Activated CD8-positive, alpha-beta T cell treated with anti-CD3 and anti-CD28 coated beads, Interleukin-2, amount 10 ng/mL, durations not matched to agents 7 days and 5 days (primary cell): ENCODE measurements around the gene GABPB1. TPM values are rescaled to one million over a fixed set of nuclear protein-coding genes. Genes with fewer than 3 reads are reported as not detected.

Source experiments
- ATAC-seq: fragments of 150-1000 bp; cut with Tn5 transposase; one replicate; pipeline ENCODE4 v1.10.0; 2021; ENCODE audit warnings: moderate library complexity
- CTCF ChIA-PET: fragments of 350-600 bp; sonication (Branson Sonifier 250); formaldehyde crosslinking; loops from one replicate; lab custom pipeline; 2021; ENCODE audit warnings: antibody characterized with exemption; lab: Charles Lee
- POLR2A ChIA-PET: fragments of 350-600 bp; sonication (Branson Sonifier 250); formaldehyde crosslinking; loops from one replicate; lab custom pipeline; 2021; ENCODE audit warnings: antibody characterized with exemption; lab: Charles Lee
- DNase-seq: peaks from one replicate; pipeline ENCODE4 v3.0.0-alpha.2; 2020
- H3K27ac Mint-ChIP-seq: one replicate; pipeline ENCODE4 v1.8.0; 2021; ENCODE audit warnings: mild to moderate bottlenecking, mixed read lengths
- H3K27me3 Mint-ChIP-seq: one replicate; pipeline ENCODE4 v1.8.0; 2021; ENCODE audit warnings: low read depth, mixed read lengths
- H3K36me3 Mint-ChIP-seq: one replicate; pipeline ENCODE4 v1.8.0; 2021; ENCODE audit warnings: low read depth, mixed read lengths
- H3K4me1 Mint-ChIP-seq: one replicate; pipeline ENCODE4 v1.8.0; 2021; ENCODE audit warnings: low read depth, mixed read lengths
- H3K4me3 Mint-ChIP-seq: one replicate; pipeline ENCODE4 v1.8.0; 2021; ENCODE audit warnings: mild to moderate bottlenecking, mixed read lengths
- H3K9me3 Mint-ChIP-seq: one replicate; pipeline ENCODE4 v1.8.0; 2022; ENCODE audit warnings: mixed read lengths; ENCODE audit not compliant: insufficient read depth
- total RNA-seq, 2 experiments: library from RNA; stranded (reverse); gene quantifications; one replicate each; pipeline ENCODE4 v1.2.3, GENCODE V29; 2021

The GABPB1 gene
- total RNA-seq, 2 experiments from 2014 or later = 33.5 to 35.2 TPM

GRCh38 chr15:50315814-50316630 lies 39.0 kb downstream of the GABPB1 start:
- no peaks in the 10 kb centered on the region for H3K27me3 Mint-ChIP-seq
- no peak for DNase-seq
- peak; percentile 51 for ATAC-seq
- ChIA-PET POLR2A (interaction anchor here (0.6 to 1.1 kb wide), 4 partner anchors 18 to 166 kb away, joined by 3 to 7 read pairs (median 3); no protein-coding TSS in a partner anchor), CTCF (interaction anchor here (0.6 to 5.2 kb wide), 57 partner anchors 8 to 1106 kb away, joined by 3 to 72 read pairs (median 5); partner anchors contain the start of genes ATP8B4, GABPB1 and SLC27A2)
- no peak overlapping the region for H3K4me3 Mint-ChIP-seq
- no peaks in the 10 kb centered on the region for H3K9me3 Mint-ChIP-seq
- H3K36me3 Mint-ChIP-seq = peaks cover 3% of the 10 kb centered on the region
- no peak overlapping the region for H3K27ac Mint-ChIP-seq
- H3K4me1 Mint-ChIP-seq = peaks cover 17% of the 10 kb centered on the region

- DNase-seq (no peak), ATAC-seq (no peak)
- H3K27me3 Mint-ChIP-seq = no peaks in the 10 kb centered on the region
- H3K36me3 Mint-ChIP-seq = peaks cover 20% of the 10 kb centered on the region
- no peaks in the 10 kb centered on the region for H3K4me1 Mint-ChIP-seq
- H3K27ac Mint-ChIP-seq = no peak overlapping the region
- no peak overlapping the region for H3K4me3 Mint-ChIP-seq
- ChIA-PET POLR2A (no interaction called here), CTCF (interaction anchor here (3.8 to 5.2 kb wide), 2 partner anchors 51 to 131 kb away, joined by 26 to 72 read pairs; partner anchors contain the start of gene SLC27A2)
- H3K9me3 Mint-ChIP-seq = peaks cover 12% of the 10 kb centered on the region
These were observed 42.4 kb downstream of the GABPB1 start for GRCh38 chr15:50312636-50313035.

- Mint-ChIP-seq H3K27me3 (no peaks in the 10 kb centered on the region), H3K4me1 (no peaks in the 10 kb centered on the region), H3K4me3 (no peak overlapping the region), H3K27ac (no peak overlapping the region), H3K36me3 (peaks cover 40% of the 10 kb centered on the region), H3K9me3 (peaks cover 22% of the 10 kb centered on the region)
- ChIA-PET POLR2A (no interaction called here), CTCF (interaction anchor here (0.6 to 1.5 kb wide), 2 partner anchors 8 to 512 kb away, joined by 3 to 5 read pairs; no protein-coding TSS in a partner anchor)
- DNase-seq (no peak), ATAC-seq (no peak)
These were observed 47.2 kb downstream of the GABPB1 start for GRCh38 chr15:50307799-50308198.

GRCh38 chr15:50304836-50305235 lies 50.2 kb downstream of the GABPB1 start:
- no peak for DNase-seq
- no peak for ATAC-seq
- Mint-ChIP-seq H3K4me3 (no peak overlapping the region), H3K27ac (no peak overlapping the region), H3K4me1 (no peaks in the 10 kb centered on the region), H3K9me3 (peaks cover 22% of the 10 kb centered on the region), H3K27me3 (no peaks in the 10 kb centered on the region), H3K36me3 (peaks cover 60% of the 10 kb centered on the region)
- ChIA-PET POLR2A (no interaction called here), CTCF (interaction anchor here (1.1 to 1.6 kb wide), 2 partner anchors 9 to 11 kb away, joined by 5 to 7 read pairs; no protein-coding TSS in a partner anchor)

GRCh38 chr15:50302581-50302980 lies 52.4 kb downstream of the GABPB1 start:
- DNase-seq (no peak), ATAC-seq (no peak)
- no peak overlapping the region for H3K27ac Mint-ChIP-seq
- no peak overlapping the region for H3K4me3 Mint-ChIP-seq
- H3K9me3 Mint-ChIP-seq = peaks cover 10% of the 10 kb centered on the region
- POLR2A ChIA-PET = interaction anchor here (1.0 kb wide), 1 partner anchor 68 kb away, joined by 3 read pairs; no protein-coding TSS in a partner anchor
- peaks cover 48% of the 10 kb centered on the region for H3K36me3 Mint-ChIP-seq
- CTCF ChIA-PET = interaction anchor here (1.6 kb wide), 1 partner anchor 13 kb away, joined by 3 read pairs; no protein-coding TSS in a partner anchor
- no peaks in the 10 kb centered on the region for H3K27me3 Mint-ChIP-seq
- no peaks in the 10 kb centered on the region for H3K4me1 Mint-ChIP-seq

- POLR2A ChIA-PET = no interaction called here
- no peaks in the 10 kb centered on the region for H3K9me3 Mint-ChIP-seq
- H3K4me1 Mint-ChIP-seq = no peaks in the 10 kb centered on the region
- CTCF ChIA-PET = interaction anchor here (2.6 kb wide), 1 partner anchor 18 kb away, joined by 7 read pairs; no protein-coding TSS in a partner anchor
- no peak for ATAC-seq
- no peak overlapping the region for H3K4me3 Mint-ChIP-seq
- no peaks in the 10 kb centered on the region for H3K27me3 Mint-ChIP-seq
- no peak for DNase-seq
- H3K27ac Mint-ChIP-seq = no peak overlapping the region
- peaks cover 41% of the 10 kb centered on the region for H3K36me3 Mint-ChIP-seq
These were observed 56.7 kb downstream of the GABPB1 start for GRCh38 chr15:50298340-50298739.

- DNase-seq (no peak), ATAC-seq (no peak)
- Mint-ChIP-seq H3K27ac (no peak overlapping the region), H3K4me3 (no peak overlapping the region), H3K36me3 (peaks cover 33% of the 10 kb centered on the region), H3K9me3 (no peaks in the 10 kb centered on the region), H3K4me1 (no peaks in the 10 kb centered on the region), H3K27me3 (no peaks in the 10 kb centered on the region)
- ChIA-PET CTCF (interaction anchor here (0.6 to 2.6 kb wide), 4 partner anchors 9 to 114 kb away, joined by 3 to 7 read pairs (median 4); no protein-coding TSS in a partner anchor), POLR2A (no interaction called here)
These were observed 59.0 kb downstream of the GABPB1 start for GRCh38 chr15:50295966-50296365.

GRCh38 chr15:50289749-50290148 lies 65.2 kb downstream of the GABPB1 start:
- ChIA-PET CTCF (no interaction called here), POLR2A (no interaction called here)
- Mint-ChIP-seq H3K4me1 (no peaks in the 10 kb centered on the region), H3K27me3 (no peaks in the 10 kb centered on the region), H3K36me3 (peaks cover 40% of the 10 kb centered on the region), H3K4me3 (no peak overlapping the region), H3K27ac (no peak overlapping the region), H3K9me3 (no peaks in the 10 kb centered on the region)
- ATAC-seq (no peak), DNase-seq (no peak)

GRCh38 chr15:50287324-50288116 lies 67.5 kb downstream of the GABPB1 start:
- H3K4me3 Mint-ChIP-seq = no peak overlapping the region
- no peaks in the 10 kb centered on the region for H3K9me3 Mint-ChIP-seq
- peak overlapping the region; percentile 4 for H3K27ac Mint-ChIP-seq
- ChIA-PET POLR2A (no interaction called here), CTCF (interaction anchor here (1.2 to 2.0 kb wide), 5 partner anchors 16 to 105 kb away, joined by 3 to 7 read pairs (median 4); partner anchors contain the start of gene SLC27A2)
- H3K4me1 Mint-ChIP-seq = no peaks in the 10 kb centered on the region
- H3K27me3 Mint-ChIP-seq = no peaks in the 10 kb centered on the region
- peaks cover 43% of the 10 kb centered on the region for H3K36me3 Mint-ChIP-seq
- ATAC-seq (no peak), DNase-seq (no peak)

GRCh38 chr15:50281427-50281826 lies 73.6 kb downstream of the GABPB1 start:
- Mint-ChIP-seq H3K27me3 (no peaks in the 10 kb centered on the region), H3K4me1 (no peaks in the 10 kb centered on the region), H3K4me3 (no peak overlapping the region), H3K36me3 (peaks cover 25% of the 10 kb centered on the region), H3K27ac (no peak overlapping the region), H3K9me3 (no peaks in the 10 kb centered on the region)
- ATAC-seq (no peak), DNase-seq (no peak)
- ChIA-PET POLR2A (no interaction called here), CTCF (no interaction called here)

GRCh38 chr15:50280271-50280670 lies 74.7 kb downstream of the GABPB1 start:
- CTCF ChIA-PET = no interaction called here

More at GRCh38 chr15:50280271-50280670, 74.7 kb downstream of the GABPB1 start:
- no peaks in the 10 kb centered on the region for H3K9me3 Mint-ChIP-seq
- POLR2A ChIA-PET = no interaction called here
- no peak overlapping the region for H3K27ac Mint-ChIP-seq
- no peaks in the 10 kb centered on the region for H3K4me1 Mint-ChIP-seq
- no peaks in the 10 kb centered on the region for H3K27me3 Mint-ChIP-seq
- peaks cover 22% of the 10 kb centered on the region for H3K36me3 Mint-ChIP-seq
- DNase-seq (no peak), ATAC-seq (no peak)
- no peak overlapping the region for H3K4me3 Mint-ChIP-seq
